ENCODE measurements around the gene MAPRE2. TPM values are rescaled to one million over a fixed set of nuclear protein-coding genes. Genes with fewer than 3 reads are reported as not detected.

MAPRE2 gene
- total and polyA plus RNA-seq, 12 donors, result 30.2 to 144 (median 87.6) TPM

GRCh38 chr18:35038881-35039491, 2.2 kb upstream of the MAPRE2 start:
- intact Hi-C loops (cut with DNase I), result no loop called here
- Histone ChIP-seq H3K36me3 (replicated peaks in 1 of 2) (no peaks in the 10 kb centered on the region), H3K4me1 (replicated peaks in 1 of 2) (peaks cover 13 to 36% of the 10 kb centered on the region in 2 donors), H3K27me3 (no peaks in the 10 kb centered on the region), H3K4me3 (no peak overlapping the region), H3K9me3 (replicated peaks in 1 of 3) (no peaks in the 10 kb centered on the region), H3K27ac (peak overlapping the region in 3 of 5 donors; percentile 13 to 40 (median 38))
- 67 to 84% (median 80%) methylated on average over 2 of the region's 2 CpGs for WGBS, 4 donors
- DNase-seq, result no peak
- no peak for TF ChIP-seq POLR2A (IDR thresholded peaks at IDR 0.05)
- no peak for TF ChIP-seq CTCF (IDR thresholded peaks at IDR 0.05)

GRCh38 chr18:35040638-35040987, 600 bp upstream of the MAPRE2 start:
- H3K4me1 ChIP-seq (replicated peaks in 1 of 2), result peaks cover 21 to 53% of the 10 kb centered on the region in 2 donors
- H3K36me3 ChIP-seq (replicated peaks in 1 of 2), result no peaks in the 10 kb centered on the region
- H3K4me3 ChIP-seq, result peak overlapping the region in 2 of 4 donors; percentile 48 to 90
- intact Hi-C loops (cut with DNase I), result no loop called here
- H3K27ac ChIP-seq, result peak overlapping the region in 4 of 5 donors; percentile 62 to 95 (median 93)
- TF ChIP-seq CTCF (IDR thresholded peaks at IDR 0.05), result no peak
- TF ChIP-seq POLR2A (IDR thresholded peaks at IDR 0.05), result no peak
- H3K9me3 ChIP-seq (replicated peaks in 1 of 3), result no peaks in the 10 kb centered on the region
- H3K27me3 ChIP-seq, result no peaks in the 10 kb centered on the region
- no peak for DNase-seq

DNA sequence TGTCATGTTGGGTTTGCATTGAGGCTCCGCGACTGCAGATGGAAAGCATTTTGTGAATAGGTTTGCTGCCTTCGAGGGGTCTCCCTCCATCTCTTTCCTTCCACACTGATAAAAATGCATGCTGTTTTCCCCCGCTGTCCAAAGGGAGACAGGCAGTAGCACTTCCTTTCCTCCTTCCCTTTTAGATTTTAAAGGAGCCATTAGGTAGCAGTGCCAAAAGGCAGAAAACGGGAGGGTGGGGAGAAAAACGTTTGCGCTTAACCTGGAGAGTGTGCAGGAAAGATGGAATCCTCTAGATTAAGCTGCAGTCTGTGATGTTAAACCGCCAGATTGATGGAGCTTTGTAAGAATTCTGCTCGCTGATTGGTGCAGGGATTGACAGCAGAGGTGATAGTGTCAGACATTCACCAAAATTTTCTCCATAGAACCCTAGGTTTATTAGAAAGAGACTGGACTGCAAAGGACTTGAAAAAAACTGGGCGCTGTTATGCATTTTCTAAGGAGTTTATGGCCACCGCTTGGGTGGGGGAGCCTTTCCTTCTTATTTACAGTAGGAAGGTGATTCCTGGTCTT, 688 bp downstream of the MAPRE2 start:
- intact Hi-C loops (cut with DNase I), result no loop called here
- peaks cover 33 to 65% of the 10 kb centered on the region in 2 donors for H3K4me1 ChIP-seq (replicated peaks in 1 of 2)
- no peak for TF ChIP-seq POLR2A (IDR thresholded peaks at IDR 0.05)
- H3K27me3 ChIP-seq, result no peaks in the 10 kb centered on the region
- peak overlapping the region; percentile 22 to 90 (median 68) for H3K4me3 ChIP-seq
- DNase-seq, result no peak
- H3K36me3 ChIP-seq (replicated peaks in 1 of 2), result no peaks in the 10 kb centered on the region
- no peaks in the 10 kb centered on the region for H3K9me3 ChIP-seq (replicated peaks in 1 of 3)
- 0 to 2% (median 1%) methylated on average over 11 of the region's 11 CpGs for WGBS, 4 donors
- peak overlapping the region; percentile 1 to 95 (median 92) for H3K27ac ChIP-seq

DNA sequence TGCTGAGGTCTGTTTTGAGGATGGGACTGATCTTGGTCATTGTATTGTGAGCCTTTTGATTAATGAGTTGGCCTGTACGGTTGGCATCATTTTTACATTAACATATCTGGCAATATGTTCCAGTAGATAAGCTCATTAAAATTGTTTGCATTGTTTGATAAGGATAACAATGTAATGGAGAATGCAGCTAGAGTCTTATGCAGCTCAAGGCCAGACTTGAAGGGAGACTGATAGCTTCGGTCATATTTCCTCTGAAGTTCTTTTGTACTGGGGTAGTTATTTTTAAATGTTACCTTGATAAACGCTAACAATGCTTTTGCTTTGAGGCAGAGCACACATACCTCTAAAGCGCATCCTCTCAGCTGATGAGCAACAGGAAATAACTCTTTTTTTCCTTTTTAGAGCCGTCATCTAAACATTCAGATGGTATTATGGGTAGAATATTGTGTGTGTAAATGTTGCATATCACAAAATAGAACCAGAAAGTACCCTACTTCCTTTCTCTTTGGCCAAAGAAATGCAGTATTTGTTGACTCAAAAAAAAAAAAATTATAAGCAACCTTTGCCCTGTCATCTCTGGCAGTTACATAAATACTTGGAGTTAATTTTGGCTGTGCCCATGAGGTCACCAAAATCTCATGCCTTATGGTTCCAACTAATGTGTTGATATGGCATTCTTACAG, 1.3 kb downstream of the MAPRE2 start:
- intact Hi-C loops (cut with DNase I), result no loop called here
- 3 to 11% (median 5%) methylated on average over 5 of the region's 5 CpGs for WGBS, 4 donors
- no peak for TF ChIP-seq CTCF (IDR thresholded peaks at IDR 0.05)
- peak in 1 of 2 donors; percentile 30 for TF ChIP-seq POLR2A (IDR thresholded peaks at IDR 0.05)
- peaks cover 35 to 69% of the 10 kb centered on the region in 2 donors for H3K4me1 ChIP-seq (replicated peaks in 1 of 2)
- DNase-seq, result no peak
- H3K36me3 ChIP-seq (replicated peaks in 1 of 2), result no peaks in the 10 kb centered on the region
- H3K27ac ChIP-seq, result peak overlapping the region in 4 of 5 donors; percentile 49 to 95 (median 93)
- H3K9me3 ChIP-seq (replicated peaks in 1 of 3), result no peaks in the 10 kb centered on the region
- H3K4me3 ChIP-seq, result peak overlapping the region in 3 of 4 donors; percentile 48 to 90 (median 88)
- H3K27me3 ChIP-seq, result no peaks in the 10 kb centered on the region

Measured in adrenal gland (tissue), 12 donors.